HG02970 (cell line): ENCODE data around the gene UROC1.

Experiments used
- ATAC-seq: cut with Tn5 transposase; IDR thresholded peaks from one replicate; pipeline ENCODE4 v1.9.1; 2021; ENCODE audit warnings: mild to moderate bottlenecking, moderate library complexity, moderate number of reproducible peaks; ENCODE audit not compliant: unreplicated experiment, low FRiP score

Gene UROC1

DNA sequence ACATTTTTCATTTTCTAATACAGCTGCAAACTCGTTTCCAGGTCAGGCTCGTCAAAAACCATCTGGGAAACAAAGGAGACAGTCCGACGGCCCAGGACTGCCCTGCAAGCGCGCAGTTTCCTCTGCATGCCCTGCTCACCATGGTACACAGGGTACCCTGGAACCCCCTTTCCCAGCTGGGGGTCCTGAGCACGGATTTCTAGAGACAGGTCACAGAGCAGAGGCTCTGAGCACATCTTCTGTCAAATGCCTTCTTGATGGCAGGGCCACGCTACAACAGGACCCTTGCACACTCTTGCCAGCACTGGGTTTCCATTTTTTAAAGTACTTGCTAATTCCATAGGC is 50.0 kb downstream of the UROC1 start:
- no peak for ATAC-seq

DNA sequence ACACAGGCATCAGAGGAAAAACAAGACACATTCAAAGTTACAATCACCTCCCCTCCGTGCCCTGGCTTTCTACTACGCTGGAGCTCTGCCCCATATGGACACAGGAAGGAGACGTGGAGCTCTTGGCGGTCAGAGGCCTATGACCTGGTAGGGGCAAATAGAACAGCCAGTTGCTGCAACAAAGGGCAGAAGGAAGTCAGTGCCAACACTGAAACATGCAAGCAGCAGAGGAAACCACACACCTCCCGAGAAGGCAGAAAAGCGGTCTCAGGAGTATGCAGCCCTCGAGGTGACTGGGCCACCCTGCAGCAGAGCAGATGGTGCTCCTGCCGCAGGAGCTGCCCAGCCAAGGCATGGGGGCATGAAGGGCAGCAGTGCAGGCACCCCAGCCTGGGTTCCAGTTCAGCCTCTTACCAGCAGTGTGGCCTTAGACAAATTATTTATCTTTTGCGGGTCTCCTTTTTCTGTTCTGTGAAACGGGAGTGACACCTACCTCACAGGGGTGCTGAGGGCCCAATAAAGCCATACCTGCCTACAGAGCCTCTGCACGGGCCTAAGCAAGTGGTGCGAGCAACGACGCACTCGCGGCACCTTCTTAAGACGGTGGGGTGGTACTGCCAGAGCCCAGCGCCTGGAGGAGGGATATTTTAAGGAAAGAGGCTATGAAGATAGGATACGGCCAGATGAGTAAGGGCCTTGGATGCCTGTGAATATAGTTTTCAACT is 50.5 kb downstream of the UROC1 start:
- ATAC-seq = no peak

DNA sequence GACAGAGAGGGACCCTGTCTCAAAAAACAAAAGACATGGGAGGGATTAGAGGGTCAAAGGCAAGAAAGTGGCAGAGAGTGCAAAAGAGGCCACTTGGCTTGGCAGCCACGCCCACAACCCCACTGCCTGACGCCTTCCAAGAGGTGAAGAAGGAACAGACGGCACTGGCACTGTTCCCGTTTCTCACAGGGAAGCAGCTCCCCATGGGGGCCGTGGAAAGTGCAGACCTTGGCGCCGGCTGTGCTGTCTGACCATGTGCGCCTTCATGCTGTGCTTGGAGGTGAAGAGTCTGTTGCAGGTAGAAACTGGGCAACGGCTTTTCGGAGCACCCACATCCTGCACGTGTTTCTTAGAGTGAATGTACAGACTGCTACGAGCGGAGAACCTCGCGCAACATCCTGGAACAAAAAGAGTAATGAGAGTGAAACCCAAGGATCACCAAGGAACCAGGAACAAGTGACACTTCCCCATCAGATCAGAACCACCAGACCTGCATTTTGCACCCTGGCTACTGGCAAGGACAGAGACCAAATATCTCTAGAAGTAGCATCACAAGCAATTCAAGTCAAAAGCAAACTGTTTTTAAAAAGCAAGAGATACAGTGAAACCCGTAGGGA is 51.5 kb downstream of the UROC1 start:
- no peak for ATAC-seq

DNA sequence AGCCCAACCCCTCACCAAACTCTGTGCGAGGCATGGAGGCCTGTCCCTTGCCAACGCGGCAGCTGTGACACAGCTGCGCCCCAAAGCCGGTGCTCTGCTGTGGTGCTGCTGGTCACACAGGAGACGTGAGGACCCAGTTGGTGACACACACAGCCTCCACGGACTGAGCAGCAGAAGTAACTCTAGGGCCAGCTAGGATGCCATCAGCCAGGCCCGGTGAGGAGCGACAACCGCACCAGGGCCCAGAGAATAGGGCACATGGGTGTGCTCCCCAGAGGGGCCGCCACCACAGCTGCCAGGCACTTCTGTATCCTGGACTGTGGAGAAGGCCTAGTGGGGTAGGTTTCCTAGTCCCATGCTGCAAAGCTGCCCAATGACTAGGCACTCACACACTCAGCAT is 52.6 kb downstream of the UROC1 start:
- no peak for ATAC-seq

DNA sequence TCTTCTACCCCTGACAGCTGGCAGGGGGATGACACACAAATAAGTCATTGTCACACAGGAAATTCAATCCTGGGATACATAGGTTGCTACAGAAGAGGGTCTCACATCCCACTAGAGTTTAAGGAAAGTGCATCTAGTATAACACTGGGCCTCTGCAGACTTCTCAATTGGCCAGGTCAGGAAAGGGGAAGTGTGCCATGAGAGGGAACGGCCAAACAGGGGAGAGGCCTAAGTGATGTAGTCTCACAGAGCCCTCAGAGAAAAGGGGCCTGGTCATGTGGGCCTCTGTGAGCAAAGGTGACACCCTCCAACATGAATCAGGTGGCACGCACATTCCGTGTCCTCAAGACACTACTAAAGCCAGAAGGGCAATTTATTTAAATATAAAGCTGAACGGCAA is 53.1 kb downstream of the UROC1 start:
- no peak for ATAC-seq

DNA sequence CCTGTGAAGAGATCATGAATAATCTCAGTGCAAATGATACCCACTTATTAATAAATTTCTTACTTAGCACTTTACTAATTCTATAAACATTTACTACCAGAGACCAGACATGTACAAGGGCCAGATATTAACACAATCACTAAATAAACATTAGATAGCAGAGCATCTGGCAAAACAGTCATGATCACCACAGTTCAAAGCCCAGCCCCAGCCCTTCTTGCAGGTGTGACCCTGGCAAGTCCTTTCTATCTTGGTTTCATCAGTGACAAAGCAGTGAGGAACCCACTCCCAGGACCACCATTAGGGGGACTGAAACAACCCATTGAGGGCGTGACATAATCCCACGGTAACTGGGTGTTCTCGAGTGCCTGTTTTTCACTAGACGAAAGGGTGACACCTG is 53.5 kb downstream of the UROC1 start:
- ATAC-seq = no peak

DNA sequence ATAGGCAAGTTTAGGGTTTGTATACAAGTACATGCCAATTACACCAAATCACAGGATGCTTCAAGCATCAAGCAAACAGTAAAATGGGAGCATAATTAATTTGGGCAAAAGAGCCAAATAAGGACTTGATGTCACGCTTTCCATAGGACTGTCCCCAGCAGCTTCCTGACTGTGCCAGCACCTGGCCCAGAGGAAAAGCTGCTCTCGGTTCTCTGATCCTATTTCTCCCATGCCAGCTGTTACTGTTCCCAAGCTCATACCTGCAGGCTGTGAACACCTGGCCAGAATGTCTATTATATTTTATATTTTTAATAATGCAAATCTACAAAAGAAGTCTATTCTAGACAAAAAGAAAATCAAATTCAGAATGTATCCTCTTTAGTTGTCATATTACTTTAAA is 54.1 kb downstream of the UROC1 start:
- no peak for ATAC-seq

DNA sequence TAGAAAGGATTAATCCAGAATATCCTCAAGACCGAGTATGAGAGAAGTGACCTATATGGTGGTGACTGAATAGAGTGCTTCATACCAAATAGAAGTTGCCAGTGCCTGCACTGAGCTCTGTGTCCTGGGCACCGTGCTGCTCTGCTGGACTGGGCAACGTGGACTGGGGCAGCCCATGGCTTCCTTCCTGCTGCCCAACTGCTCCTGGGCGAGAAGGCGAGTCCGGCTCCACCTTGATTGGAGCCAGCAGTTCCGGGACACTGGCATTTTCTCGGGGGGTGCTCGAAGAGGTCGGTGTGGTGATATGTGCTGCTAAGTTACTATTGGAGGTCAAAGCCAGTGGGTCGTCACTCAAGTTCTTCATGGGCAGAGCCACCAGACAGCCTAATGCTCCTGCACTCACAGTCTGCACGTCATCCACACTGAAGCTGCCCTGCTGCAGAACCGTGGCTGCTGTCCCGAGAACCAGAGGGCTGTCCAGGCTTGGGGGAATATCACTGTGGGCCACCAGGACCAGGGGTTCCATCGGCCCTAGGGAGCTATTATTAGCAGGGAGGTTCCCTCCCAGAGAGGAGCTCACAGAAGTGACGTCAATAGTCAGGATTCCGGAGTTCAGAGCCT is 56.0 kb downstream of the UROC1 start:
- ATAC-seq = no peak

DNA sequence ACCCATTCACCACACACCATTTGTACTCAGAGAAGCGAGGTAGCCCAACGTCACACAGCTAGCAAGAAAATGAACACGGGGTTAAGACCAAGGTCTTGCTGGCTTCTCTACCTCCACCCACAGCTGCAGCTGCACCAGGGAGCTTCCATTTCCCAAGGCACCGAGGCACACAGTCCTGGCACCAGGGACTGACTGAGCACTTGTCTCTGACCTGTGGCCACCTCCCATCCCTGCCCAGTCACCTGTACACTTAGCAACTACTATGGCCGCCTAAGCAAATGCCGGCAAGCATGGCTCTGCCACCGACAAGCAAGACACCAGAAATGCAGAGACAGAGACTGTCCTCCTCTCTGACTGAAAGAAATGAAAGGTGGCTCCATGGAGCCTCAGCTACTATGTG is 57.2 kb downstream of the UROC1 start:
- no peak for ATAC-seq

DNA sequence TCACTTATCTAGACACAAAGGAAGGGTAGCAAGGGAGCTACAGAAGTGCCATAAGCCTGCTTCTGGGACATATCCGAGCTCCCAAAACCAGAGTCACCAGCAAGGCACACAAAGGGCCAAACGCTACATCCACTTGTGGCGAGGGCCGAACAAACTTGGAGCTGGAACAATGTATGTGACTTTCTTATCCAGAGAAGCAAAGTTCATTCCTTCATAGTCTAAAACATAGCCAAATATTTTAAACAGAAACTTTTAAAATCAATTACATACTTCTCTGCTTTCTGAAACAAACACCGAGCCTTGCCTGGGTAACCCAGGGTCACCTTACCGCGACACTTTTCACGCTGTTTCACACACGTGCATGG is 57.8 kb downstream of the UROC1 start:
- ATAC-seq = no peak

DNA sequence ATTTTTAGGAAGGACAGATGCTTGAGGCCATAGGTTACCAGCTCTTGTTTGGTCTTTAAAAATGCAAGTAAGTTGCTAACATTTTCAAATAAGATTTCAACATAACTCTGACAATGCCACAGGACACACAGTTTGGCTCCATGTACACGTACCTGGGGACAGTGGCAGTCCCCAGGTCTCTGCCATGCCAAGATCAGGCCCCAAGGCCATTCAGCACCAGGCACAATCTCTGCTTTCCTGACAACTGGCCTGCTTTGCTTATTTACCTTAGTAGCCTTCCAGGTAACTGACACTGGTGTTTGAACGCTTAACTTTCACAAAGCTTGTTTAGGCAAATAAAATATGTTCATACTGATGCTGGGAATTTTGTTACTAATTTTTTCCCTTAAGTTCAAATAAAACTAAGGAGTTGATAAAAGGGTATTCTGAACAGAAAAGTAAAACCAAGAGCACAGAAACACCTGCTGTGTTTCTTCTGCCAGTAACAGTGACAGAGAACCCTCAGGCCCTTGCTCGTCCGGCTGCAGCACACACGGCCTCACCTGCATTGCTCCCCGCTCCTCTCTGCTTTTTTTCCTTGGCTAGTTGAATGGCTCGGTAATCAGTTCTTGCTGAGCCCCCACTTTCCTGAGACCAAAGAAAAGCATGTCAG is 58.3 kb downstream of the UROC1 start:
- no peak for ATAC-seq

DNA sequence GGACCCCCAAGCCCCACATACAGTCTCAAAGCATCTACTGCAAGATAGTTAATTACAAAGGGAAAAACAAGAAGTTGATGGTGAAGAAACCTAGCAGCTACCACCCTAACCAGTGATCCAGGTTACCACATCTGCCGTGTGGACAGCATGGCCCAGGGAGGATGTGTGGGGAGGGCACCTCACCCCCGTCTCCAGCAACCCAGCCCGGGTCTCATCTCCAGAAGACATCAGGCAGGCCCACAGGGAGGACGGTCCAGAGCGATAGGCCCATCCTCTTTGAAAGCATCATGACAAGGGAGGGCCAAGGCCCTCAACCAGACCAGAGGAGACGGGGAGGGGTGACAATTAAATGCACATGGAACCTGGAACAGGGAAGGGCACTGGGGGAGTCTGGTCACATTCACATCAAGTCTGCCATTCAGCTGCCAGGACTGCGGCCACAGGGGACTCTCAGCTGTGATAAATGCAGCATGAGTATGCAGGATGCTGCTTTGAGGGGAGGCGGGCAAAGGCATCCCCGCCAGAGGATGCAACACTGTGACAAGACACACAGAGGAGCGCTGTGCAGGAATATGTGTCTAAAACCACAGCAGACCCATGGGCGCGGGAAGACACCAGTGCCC is 60.7 kb downstream of the UROC1 start:
- ATAC-seq = no peak

DNA sequence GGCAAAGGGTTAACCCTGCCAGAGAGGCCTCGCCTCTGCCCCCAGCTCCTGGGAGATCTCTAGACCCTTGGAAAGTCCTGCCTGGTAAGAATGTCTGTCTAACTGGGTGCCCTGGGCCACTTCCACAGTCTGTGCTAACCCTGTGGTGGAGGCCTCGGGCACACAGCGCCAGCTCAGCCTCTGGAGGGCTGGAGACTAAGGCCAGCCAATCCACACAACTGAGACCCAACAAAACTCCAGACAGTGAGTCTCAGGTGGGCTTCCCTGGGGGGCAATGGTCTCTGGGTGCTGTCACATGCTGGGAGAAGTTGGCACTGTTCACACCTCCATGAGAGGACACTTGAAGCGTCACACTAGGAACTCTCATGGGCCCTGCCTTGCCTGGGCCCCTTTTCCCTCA is 61.4 kb downstream of the UROC1 start:
- ATAC-seq = no peak

DNA sequence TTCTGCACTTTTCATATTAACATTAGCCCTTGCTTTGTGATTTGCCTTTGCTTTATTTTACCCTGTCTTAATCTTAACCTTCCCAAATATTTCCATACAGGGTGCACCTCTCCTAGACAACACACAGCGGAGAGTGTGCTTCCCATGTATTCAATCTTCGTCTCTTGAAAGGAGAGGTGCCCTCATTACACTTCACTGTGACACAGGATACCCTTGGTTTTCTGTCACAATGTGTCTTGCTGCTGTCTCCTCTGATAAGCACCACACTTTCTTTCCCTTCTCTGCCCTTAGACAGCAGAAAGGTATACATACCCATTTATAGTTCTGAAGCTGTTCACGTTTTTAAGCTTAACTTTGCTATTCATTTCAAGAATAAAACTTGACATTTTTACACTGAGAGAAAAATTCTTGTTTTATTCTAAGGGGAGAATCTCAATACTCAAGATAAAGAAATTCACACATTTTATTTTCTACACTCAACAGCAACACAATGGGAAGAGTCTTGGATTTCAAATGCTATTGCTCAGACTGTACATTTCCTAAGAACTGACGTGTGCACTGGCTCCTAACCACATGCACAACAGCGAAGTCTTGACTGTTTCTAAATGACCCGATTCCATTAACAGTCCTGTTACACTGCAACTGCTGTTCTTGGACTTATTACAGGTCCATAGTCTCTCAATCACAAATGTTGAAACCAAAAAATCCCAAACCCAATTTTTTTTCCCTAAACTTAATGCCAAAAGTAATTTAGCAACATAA is 63.0 kb downstream of the UROC1 start:
- ATAC-seq = no peak

DNA sequence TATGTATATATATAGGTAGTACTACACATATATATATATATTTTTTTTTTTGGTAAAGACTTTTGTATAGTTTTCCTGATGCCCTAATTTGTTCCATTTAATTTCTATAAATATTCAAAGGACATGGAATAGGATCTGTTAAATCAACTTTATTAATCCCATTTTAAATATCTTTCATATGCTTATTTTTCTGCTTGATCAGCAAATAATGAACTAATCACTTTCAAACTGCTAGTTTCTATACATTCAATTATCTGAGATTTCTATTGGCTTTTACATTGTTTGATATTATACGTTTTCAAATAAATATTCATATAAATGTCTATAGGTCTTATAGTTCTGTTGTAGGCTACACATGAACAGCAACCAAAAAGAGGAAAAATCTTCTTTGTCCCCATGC is 63.5 kb downstream of the UROC1 start:
- no peak for ATAC-seq

DNA sequence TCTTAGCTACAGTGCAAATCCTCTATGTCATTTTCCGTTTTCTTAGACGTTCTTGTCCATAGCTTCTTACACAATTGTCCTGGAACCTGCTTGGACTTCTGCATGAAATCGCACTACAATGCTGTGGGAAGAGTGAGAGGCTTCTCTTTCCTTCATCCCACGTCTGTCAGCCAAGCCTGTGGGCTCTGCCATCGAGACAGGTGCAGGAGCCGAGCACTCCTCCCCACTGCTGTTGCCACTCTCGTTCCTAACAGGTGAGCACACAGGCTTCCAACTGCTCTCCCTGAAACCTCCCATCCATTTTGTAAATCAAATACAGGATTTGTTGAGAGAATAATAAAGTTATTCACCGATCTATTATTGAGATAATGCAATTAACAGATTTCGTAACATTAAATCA is 65.4 kb downstream of the UROC1 start:
- no peak for ATAC-seq

DNA sequence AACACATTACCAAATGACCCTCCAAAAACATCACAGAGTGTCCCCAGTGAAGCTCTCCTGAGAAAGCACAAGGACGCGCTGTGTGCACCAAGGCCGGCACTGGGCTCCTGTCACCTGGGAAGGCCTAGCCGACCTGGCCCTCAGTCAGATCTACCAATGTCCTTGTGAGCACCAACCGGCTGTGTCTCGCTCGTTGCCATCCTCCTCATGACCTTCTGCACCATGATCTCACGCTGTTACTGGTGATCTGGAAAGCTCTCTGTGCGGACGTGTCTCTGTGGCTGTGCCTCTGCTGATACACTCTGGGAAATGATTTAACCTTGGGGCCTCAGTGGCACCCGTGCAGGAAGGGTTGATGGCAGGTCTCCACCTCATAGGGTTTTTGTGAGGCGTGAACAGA is 66.1 kb downstream of the UROC1 start:
- no peak for ATAC-seq

DNA sequence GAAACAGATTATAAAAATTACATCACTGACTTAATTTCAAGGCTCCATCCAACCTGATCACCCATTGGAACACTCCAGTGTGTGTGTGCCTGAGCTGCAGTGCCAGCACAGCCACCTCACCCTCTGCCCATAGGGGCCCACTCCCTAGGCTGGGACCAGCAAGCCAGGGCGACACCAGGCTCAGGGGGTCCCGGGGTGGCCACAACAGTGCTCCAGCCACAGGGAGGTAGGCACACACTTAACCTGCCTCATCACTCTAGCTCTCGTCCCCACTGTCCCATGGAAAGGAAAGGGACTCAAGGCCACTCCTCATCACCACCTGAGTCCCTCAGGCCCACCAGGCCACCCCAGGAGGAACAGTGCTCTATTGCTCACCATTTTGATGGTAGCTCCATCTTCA is 66.8 kb downstream of the UROC1 start:
- ATAC-seq = no peak

DNA sequence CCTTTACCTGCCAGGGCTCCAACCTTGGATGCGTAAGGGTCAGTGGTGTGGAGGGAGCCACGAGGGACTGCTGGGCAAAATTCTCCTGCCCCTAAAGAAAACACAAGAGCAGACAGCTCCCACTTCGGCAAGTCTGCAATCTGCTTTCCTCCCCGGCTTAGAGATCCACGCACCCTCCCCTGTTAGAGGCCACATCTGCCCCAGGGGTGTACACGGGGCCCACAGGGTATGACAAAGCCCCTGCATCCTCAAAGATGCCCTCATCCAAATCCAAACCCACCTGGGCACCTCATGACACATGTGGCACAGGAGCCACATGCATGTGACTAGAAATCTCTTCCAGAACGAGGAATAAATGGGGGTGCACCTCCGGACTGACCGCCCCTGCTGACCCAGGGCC is 67.4 kb downstream of the UROC1 start:
- ATAC-seq = no peak

DNA sequence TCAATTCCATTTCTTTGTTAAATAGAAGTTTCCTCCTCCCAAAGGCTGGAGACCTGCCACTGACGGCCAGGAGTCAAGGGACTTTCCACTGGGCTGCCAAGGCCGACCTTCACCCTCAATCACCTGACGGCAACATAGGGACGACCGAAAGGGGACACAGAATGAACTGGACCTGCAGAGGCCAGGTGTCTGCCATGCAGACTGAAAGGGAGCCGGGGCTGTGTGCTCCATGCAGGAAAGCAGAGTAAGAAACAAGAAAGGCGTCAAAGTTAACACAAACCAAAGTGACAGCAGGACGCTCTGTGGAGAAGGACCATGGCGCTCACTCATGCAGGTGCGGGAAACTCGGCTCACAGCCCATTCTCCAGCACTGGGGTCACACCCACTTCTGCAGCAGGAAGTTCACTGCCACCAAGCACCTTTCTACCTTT is 67.9 kb downstream of the UROC1 start:
- no peak for ATAC-seq

DNA sequence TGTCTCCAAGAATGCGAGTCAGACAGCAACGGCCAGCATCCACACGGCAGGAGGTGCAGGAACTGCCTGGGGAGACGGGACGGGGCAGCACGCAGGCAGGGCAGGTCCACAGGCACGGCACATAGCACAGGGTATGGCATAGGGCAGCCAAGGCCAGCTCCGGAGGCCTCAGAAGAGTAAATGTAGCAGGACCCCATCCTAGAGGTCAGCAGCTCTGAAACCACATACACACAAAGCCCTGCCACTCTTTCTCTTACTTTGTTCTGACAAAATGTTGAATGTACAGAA is 68.7 kb downstream of the UROC1 start:
- ATAC-seq = no peak
